Fibroblast of the aortic adventitia (primary cell): Measurements from ENCODE around the gene THAP11. TPM values are rescaled to one million over a fixed set of nuclear protein-coding genes. Genes with fewer than 3 reads are reported as not detected.

Experiments
- DNase-seq: peaks from one replicate; pipeline ENCODE4 v3.0.0-alpha.2; 2010; ENCODE audit warnings: low read depth
- H3K4me3 ChIP-seq: 2 replicates; pipeline ENCODE4 v1.5.1; 2011; ENCODE audit warnings: low read depth, mild to moderate bottlenecking, control low read depth, low read length, moderate library complexity
- CTCF ChIP-seq: IDR thresholded peaks from 2 replicates; pipeline ENCODE4 v1.5.1; 2011; ENCODE audit warnings: mild to moderate bottlenecking, low read length, control low read depth, inconsistent platforms; ENCODE audit not compliant: insufficient read depth
- total RNA-seq: library from RNA; depleted of rRNA; stranded (reverse); fragments of >200 nt; gene quantifications from 2 replicates; pipeline ENCODE4 v1.2.3, GENCODE V29; 2012; ENCODE audit warnings: low replicate concordance

The THAP11 gene
- total RNA-seq, 1 donor, result 21.1 TPM

DNA sequence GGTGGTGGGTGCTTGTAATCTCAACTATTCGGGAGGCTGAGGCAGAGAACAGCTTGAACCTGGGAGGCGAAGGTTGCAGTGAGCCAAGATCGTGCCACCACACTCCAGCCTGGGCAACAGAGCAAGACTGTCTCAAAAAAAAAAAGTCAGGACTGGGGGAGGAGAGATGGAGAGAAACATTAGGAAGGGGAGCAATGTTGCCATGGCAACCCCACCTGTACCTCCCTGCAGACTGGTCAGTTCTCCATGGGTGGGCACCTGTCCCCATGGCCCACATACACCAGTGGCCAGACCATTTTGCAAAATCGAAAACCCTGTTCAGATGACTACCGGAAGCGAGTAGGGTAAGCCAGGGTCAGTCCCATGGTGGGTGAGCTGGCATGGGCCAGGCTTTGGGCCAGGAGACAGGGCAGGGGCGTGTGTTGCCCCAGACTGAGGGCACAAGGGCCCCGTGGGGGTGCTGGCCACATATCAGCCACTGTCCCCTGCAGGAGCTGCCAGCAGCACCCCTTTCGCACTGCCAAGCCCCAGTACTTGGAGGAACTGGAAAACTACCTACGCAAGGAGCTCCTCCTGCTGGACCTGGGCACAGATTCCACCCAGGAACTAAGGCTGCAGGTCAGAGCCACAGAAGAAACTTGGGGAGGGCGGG is 21.4 kb upstream of the THAP11 start:
- no peak overlapping the region for H3K4me3 ChIP-seq
- DNase-seq, result no peak
- TF ChIP-seq CTCF, result no peak

DNA sequence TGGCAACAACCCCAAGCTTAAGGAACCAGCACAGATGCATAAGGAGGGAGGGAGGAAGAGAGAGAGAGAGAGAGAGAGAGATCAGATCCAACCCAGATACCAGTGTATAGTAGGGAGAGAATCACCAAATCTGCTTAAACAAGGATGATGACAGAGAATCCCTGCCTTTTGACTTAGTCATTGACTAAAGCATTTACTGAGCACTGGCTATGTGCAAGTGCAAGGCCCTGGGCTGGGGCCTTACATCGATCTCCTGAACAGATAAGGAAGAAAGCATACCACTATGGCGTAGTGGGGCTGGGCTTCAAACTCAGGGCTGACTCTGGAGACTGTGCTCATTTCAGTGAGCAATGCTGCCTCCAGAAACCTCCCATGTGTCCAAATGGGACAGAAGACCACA is 19.6 kb upstream of the THAP11 start:
- no peak for TF ChIP-seq CTCF
- no peak overlapping the region for H3K4me3 ChIP-seq
- DNase-seq, result no peak

GRCh38 chr16:67825119-67825518 is 17.0 kb upstream of the THAP11 start:
- DNase-seq, result no peak
- TF ChIP-seq CTCF, result no peak
- no peak overlapping the region for H3K4me3 ChIP-seq

DNA sequence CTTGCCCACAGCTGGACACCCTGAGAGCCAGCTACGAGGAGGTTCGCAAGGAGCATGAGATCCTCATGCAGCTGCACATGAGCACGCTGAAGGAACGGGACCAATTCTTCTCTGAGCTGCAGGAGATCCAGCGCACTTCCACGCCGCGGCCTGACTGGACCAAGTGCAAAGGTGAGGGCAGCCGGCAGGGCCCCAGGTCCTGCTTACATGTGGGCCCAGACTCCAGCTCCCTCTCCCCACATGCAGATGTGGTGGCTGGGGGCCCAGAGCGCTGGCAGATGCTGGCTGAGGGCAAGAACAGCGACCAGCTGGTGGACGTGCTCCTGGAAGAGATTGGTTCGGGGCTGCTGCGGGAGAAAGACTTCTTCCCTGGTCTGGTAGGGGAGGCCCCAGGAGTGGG is 16.2 kb upstream of the THAP11 start:
- no peak for TF ChIP-seq CTCF
- H3K4me3 ChIP-seq, result no peak overlapping the region
- no peak for DNase-seq

- no peak for DNase-seq
- TF ChIP-seq CTCF, result no peak
- no peak overlapping the region for H3K4me3 ChIP-seq
These were observed 13.5 kb upstream of the THAP11 start for GRCh38 chr16:67828651-67829050.

DNA sequence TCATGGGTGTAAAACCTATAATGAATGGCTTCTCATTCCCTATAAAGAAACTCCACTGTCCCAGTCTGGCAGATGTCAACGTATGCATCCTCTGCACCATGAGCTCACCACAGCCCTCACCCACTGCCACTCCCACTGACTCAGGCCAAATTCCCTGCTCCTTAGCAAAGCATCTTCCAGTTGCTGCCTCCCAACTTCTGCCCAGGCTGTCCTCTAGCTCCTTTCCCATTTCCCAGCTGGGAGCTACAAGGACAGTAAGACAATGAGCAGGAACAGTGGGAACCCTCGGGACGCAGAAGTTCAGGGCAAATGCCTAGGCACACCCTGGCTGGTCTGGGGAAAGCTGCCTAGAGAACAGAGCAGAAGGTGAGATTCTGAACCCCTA is 9.1 kb upstream of the THAP11 start:
- TF ChIP-seq CTCF, result no peak
- peak; percentile 58 for DNase-seq
- H3K4me3 ChIP-seq, result peak overlapping the region; percentile 85
